Stimulated activated CD4-positive, alpha-beta T cell treated with anti-CD3 and anti-CD28 coated beads, Interleukin-15, amount 100 ng/mL, for 48 hours (primary cell): ENCODE measurements around the gene AMMECR1.
"Not testable (repeated sequence)": the region's sequence is repeated elsewhere in the genome, so short reads cannot be mapped to it uniquely, and the experiment has no call there.

ENCODE experiments used
- DNase-seq, 2 donors: peaks; one replicate each; pipeline ENCODE4 v3.0.0-alpha.2; 2020; ENCODE audit warnings: low read depth in 2 of 2

The AMMECR1 gene

DNA sequence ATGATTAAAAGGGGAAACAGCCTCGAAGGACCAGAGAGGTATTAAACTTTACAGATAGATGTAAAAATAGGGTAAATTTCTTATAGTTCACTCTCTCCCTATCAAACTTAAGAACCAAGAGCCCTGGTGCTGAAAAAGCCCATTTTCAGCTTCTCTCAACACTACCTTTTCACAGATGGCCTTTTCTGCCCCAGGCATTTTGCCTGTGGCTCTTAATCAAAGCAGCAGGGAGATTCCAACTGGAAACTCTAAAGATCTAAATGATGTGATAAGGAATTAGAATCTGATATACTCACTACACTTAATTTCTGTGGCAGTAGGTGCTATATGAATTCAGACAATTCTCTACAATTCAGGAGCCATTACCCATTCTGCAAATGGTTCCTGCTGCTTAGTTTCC, 60.0 kb downstream of the AMMECR1 start:
- DNase-seq, result no peak

DNA sequence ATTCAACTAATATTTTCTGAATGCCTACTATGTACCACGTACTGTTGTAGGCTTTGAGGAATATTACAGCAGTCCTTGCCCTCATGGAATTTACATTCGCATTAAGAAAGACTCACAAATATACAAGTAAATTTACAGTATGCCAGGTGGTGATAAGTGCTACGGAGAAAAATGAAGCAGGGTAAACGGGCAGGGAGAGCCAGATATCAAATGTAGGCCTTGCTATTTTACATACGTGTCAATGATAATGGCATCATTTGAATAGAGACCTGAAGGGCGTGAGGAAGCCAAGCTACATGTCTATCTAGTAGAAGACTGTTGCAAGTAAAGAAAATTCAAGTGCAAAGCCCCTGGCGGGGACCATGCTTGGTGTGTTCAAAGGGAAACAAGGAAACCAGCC, 65.2 kb downstream of the AMMECR1 start:
- DNase-seq, result no peak

DNA sequence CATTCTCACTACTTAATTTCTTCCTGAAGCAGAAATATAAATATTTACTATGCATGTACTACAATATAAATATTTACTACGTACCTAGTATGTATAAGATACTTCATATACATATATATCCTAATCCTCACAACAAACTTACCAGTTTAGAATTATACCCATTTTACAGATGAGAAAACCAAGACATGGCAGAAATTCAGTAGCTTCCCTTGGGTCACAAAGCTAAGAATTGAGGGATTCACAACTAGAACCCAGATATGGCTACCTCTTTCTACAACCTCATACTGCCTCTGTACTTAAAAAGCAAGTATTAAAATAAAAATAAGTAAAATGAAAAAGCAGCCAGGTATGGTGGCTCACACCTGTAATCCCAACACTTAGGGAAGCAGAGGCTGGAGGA, 65.9 kb downstream of the AMMECR1 start:
- no peak for DNase-seq

DNA sequence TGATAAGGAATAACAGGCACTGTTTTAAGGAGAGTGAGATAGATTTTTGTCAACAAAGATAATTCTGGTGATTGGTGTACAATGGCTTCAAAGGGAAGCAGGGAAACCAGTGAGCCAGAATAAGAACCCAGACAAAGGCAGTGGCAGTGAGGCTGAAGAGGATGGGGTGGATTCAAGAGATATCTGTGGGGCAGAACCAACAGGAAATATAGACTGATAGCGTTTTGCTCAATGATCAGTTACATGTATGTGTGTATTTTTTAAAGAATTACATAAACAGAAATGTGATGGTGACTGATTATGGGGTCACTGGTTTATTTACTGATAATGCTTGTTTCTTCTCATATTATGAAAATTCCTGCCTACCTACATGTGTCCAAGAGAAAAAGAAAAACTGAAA, 66.4 kb downstream of the AMMECR1 start:
- DNase-seq, result no peak

- no peak for DNase-seq
Measured at GRCh38 chrX:110250847-110251246, 67.0 kb downstream of the AMMECR1 start.

- DNase-seq, result no peak
Measured at GRCh38 chrX:110248578-110248977, 69.3 kb downstream of the AMMECR1 start.

DNA sequence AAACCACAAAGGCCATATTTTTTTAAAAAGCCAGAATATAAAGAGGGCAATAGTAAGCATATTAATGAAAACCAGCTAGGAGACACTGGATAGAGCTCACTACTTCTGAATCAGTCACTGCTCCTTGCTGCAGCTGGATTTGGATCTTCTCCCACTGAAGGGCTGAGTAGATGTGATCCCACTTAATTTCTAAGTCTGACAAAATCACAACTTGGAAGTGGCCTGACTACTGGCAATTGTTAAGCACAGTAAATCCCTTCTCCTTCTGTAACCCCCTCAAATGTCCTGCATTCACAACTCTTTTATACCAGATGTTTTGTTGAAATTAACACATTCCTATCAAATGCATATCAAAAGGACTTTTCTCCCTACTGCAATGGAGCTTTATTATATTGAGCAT, 72.9 kb downstream of the AMMECR1 start:
- no peak for DNase-seq

DNA sequence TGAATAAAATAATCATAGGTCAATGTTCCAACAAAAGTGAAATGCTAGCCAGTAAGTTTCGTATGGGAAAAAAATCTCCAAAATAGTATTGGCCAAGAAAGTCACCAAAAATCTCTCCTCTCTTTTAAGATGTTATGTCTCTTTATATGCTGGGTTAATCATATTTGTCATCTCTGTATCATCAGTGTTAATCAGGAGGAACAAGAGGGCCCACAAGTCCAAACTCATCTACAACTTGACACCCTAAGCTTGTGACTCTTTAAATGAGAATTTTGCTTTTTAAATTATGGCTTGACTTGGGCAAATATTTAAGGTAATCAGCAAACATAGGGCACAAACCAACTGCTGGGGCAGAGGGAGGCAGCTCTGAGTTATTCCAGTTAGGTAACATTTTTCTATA, 75.5 kb downstream of the AMMECR1 start:
- DNase-seq, result no peak

GRCh38 chrX:110241816-110242215, 76.1 kb downstream of the AMMECR1 start:
- DNase-seq, result no peak

DNA sequence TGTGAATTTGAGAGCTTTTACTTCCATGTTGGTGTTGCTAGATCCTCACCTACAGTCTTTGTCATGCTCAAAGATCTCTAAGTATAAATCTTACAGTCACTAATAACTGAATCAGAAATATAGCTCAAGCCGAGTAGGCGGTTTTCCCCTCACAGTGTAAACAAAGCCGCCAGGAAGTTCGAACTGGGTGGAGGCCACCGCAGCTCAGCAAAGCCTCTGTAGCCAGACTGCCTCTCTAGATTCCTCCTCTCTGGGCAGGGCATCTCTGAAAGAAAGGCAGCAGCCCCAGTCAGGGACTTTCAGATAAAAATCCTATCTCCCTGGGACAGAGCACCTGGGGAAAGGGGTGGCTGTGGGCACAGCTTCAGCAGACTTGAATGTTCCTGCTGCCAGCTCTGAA, 79.6 kb downstream of the AMMECR1 start:
- DNase-seq, result not testable (repeated sequence)

DNA sequence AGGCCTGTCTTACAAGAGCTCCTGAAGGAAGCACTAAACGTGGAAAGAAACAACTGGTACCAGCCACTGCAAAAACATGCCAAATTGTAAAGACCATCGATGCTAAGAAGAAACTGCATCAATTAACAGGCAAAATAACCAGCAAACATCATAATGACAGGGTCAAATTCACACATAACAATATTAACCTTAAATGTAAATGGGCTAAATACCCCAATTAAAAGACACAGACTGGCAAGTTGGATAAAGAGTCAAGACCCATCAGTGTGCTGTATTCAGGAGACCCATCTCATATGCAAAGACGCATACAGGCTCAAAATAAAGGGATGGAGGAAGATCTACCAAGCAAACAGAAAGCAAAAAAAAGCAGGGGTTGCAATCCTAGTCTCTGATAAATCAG, 86.4 kb downstream of the AMMECR1 start:
- not testable (repeated sequence) for DNase-seq

- DNase-seq, result peak; percentile 59 to 64
Measured at GRCh38 chrX:110229497-110230111, 88.3 kb downstream of the AMMECR1 start.

GRCh38 chrX:110228453-110228852, 89.4 kb downstream of the AMMECR1 start:
- no peak for DNase-seq

GRCh38 chrX:110226931-110227330, 91.0 kb downstream of the AMMECR1 start:
- no peak for DNase-seq

- DNase-seq, result no peak
Measured at GRCh38 chrX:110224926-110225617, 92.8 kb downstream of the AMMECR1 start.

DNA sequence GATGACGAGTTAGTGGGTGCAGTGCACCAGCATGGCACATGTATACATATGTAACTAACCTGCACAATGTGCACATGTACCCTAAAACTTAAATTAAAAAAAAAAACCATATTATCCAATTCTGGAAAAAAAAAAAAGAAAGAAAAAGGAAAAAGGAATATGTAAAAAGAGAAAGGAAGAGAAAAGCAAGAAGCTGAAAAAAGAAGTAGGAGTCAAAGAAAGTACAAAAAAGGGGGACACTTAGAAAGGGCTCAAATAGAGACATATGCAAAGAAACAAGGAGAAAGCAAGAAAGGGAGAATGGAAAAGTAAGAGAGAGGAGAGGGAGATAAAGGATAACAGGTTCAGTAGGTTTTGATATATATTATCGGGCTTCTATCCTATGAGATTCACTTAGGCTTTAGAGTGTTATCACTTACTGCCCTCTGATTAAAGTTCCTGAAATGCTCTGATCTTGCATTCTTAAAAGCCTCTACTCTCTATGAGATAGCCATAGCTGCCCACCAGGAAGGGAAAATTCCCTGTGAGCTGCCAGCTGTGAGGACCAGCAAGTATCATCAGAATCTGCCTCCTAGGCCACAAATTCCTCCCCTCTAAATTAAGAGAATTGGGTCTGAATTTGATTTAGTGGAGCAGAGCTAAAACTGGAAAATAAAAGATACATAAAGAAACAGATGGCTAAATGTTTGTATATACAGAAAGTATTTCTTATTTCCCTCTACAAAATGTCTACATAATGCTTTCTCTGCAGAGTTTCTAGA, 95.2 kb downstream of the AMMECR1 start:
- DNase-seq, result no peak

- no peak for DNase-seq
Measured at GRCh38 chrX:110219920-110220319, 98.0 kb downstream of the AMMECR1 start.

GRCh38 chrX:110218591-110218990, 99.3 kb downstream of the AMMECR1 start:
- DNase-seq, result no peak

DNA sequence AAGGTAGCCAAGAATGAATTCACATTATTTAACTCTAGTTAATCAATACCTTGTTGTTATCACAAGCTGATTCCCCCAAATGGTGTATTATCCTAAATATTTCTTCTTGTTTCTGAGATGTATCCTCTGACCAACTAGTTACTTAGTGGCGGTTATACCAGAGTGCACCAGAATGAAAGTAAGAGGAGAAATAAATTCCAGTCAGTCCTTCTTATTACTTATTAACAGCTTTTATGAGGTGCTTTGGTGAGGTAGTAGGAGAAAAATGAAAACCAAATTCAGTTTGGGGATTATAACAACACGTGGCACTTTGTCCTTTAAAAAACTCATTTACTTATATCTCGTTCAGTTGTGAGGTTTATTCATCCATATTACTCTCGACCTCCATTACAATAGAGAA, 101.9 kb downstream of the AMMECR1 start:
- DNase-seq, result no peak

- DNase-seq, result no peak
Measured at GRCh38 chrX:110215411-110215810, 102.5 kb downstream of the AMMECR1 start.

GRCh38 chrX:110214684-110215083, 103.2 kb downstream of the AMMECR1 start:
- DNase-seq, result no peak

GRCh38 chrX:110213183-110213582, 104.7 kb downstream of the AMMECR1 start:
- DNase-seq, result no peak

DNA sequence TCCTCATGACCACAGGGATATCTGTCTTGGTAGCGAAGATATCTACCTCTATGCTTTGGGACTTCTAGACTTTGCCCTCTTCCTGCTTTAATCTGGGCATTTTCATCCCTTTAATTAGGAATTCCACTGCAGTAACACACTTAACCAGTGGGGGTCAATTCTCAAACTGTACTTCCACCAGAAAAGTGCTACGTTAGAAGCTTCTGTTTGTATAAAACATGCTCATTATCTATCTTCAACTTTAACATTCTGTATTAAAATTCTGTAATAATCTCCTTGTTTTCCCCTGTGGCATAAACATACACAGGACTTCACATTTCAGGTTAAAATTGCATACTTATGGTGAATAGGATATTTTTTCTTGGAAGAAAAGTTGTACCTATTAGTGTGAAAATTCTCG, 105.6 kb downstream of the AMMECR1 start:
- no peak for DNase-seq
